HG03175 (cell line): Measurements from ENCODE around the gene PRDM2.

Experiments
- ATAC-seq: cut with Tn5 transposase; IDR thresholded peaks from one replicate; pipeline ENCODE4 v1.9.1; 2021; ENCODE audit warnings: mild to moderate bottlenecking, moderate library complexity; ENCODE audit not compliant: unreplicated experiment

PRDM2 gene

GRCh38 chr1:13788795-13789194 is 88.8 kb downstream of the PRDM2 start:
- ATAC-seq, result no peak

GRCh38 chr1:13790290-13791030 is 90.5 kb downstream of the PRDM2 start:
- no peak for ATAC-seq

GRCh38 chr1:13792419-13792818 is 92.4 kb downstream of the PRDM2 start:
- ATAC-seq, result no peak

- ATAC-seq, result no peak
Observed at GRCh38 chr1:13793088-13793730, 93.2 kb downstream of the PRDM2 start.

GRCh38 chr1:13794231-13795187 is 94.5 kb downstream of the PRDM2 start:
- no peak for ATAC-seq

- no peak for ATAC-seq
Observed at GRCh38 chr1:13797397-13797796, 97.4 kb downstream of the PRDM2 start.

- ATAC-seq, result no peak
Observed at GRCh38 chr1:13798120-13798519, 98.1 kb downstream of the PRDM2 start.

GRCh38 chr1:13799502-13800283 is 99.7 kb downstream of the PRDM2 start:
- ATAC-seq, result no peak

GRCh38 chr1:13801232-13801631 is 101.2 kb downstream of the PRDM2 start:
- no peak for ATAC-seq

GRCh38 chr1:13801655-13802486 is 101.9 kb downstream of the PRDM2 start:
- no peak for ATAC-seq

- ATAC-seq, result no peak
Observed at GRCh38 chr1:13802782-13803545, 103.0 kb downstream of the PRDM2 start.

GRCh38 chr1:13803546-13804239 is 103.7 kb downstream of the PRDM2 start:
- ATAC-seq, result no peak

GRCh38 chr1:13804240-13804633 is 104.2 kb downstream of the PRDM2 start:
- no peak for ATAC-seq

- no peak for ATAC-seq
Observed at GRCh38 chr1:13805431-13805830, 105.4 kb downstream of the PRDM2 start.

GRCh38 chr1:13806108-13806507 is 106.1 kb downstream of the PRDM2 start:
- ATAC-seq, result no peak

GRCh38 chr1:13807209-13807608 is 107.2 kb downstream of the PRDM2 start:
- peak; percentile 35 for ATAC-seq

GRCh38 chr1:13808729-13809131 is 108.7 kb downstream of the PRDM2 start:
- no peak for ATAC-seq

GRCh38 chr1:13809461-13810159 is 109.6 kb downstream of the PRDM2 start:
- no peak for ATAC-seq
